T-helper 22 cell (primary cell): ENCODE measurements around the gene PDE4B.

ENCODE experiments used
- DNase-seq: peaks from one replicate; pipeline ENCODE4 v3.0.0-alpha.2; 2020; ENCODE audit warnings: low read depth

Gene PDE4B

GRCh38 chr1:66182551-66183178 is 390.0 kb downstream of the PDE4B start:
- peak; percentile 11 for DNase-seq

- no peak for DNase-seq
These were observed 390.7 kb downstream of the PDE4B start for GRCh38 chr1:66183400-66183799.

- no peak for DNase-seq
These were observed 404.4 kb downstream of the PDE4B start for GRCh38 chr1:66197120-66197519.

- no peak for DNase-seq
These were observed 405.1 kb downstream of the PDE4B start for GRCh38 chr1:66197785-66198184.

GRCh38 chr1:66206563-66207144 is 414.0 kb downstream of the PDE4B start:
- no peak for DNase-seq

GRCh38 chr1:66207484-66207883 is 414.8 kb downstream of the PDE4B start:
- no peak for DNase-seq

GRCh38 chr1:66208632-66209031 is 415.9 kb downstream of the PDE4B start:
- DNase-seq, result no peak

GRCh38 chr1:66210635-66211244 is 418.0 kb downstream of the PDE4B start:
- no peak for DNase-seq

GRCh38 chr1:66211521-66211920 is 418.8 kb downstream of the PDE4B start:
- DNase-seq, result no peak

- DNase-seq, result no peak
These were observed 420.8 kb downstream of the PDE4B start for GRCh38 chr1:66213491-66213890.

GRCh38 chr1:66214901-66215300 is 422.2 kb downstream of the PDE4B start:
- DNase-seq, result no peak

- DNase-seq, result no peak
These were observed 424.3 kb downstream of the PDE4B start for GRCh38 chr1:66217021-66217420.

GRCh38 chr1:66217561-66217960 is 424.9 kb downstream of the PDE4B start:
- DNase-seq, result no peak

- no peak for DNase-seq
These were observed 427.8 kb downstream of the PDE4B start for GRCh38 chr1:66220477-66220876.

GRCh38 chr1:66223681-66224080 is 431.0 kb downstream of the PDE4B start:
- no peak for DNase-seq

- DNase-seq, result no peak
These were observed 434.3 kb downstream of the PDE4B start for GRCh38 chr1:66226985-66227384.

GRCh38 chr1:66227966-66228365 is 435.3 kb downstream of the PDE4B start:
- DNase-seq, result no peak

- no peak for DNase-seq
These were observed 438.5 kb downstream of the PDE4B start for GRCh38 chr1:66231217-66231616.

GRCh38 chr1:66231681-66232463 is 439.2 kb downstream of the PDE4B start:
- DNase-seq, result no peak

- DNase-seq, result no peak
These were observed 444.3 kb downstream of the PDE4B start for GRCh38 chr1:66237042-66237441.

GRCh38 chr1:66237722-66238479 is 445.2 kb downstream of the PDE4B start:
- DNase-seq, result no peak

- no peak for DNase-seq
These were observed 447.1 kb downstream of the PDE4B start for GRCh38 chr1:66239834-66240233.
